GM12874 (cell line): ENCODE results near the gene FSTL4.

Source experiments
- CTCF ChIP-seq: IDR thresholded peaks from 2 replicates; pipeline ENCODE4 v1.5.1; 2011; ENCODE audit warnings: low read depth, mild to moderate bottlenecking, control low read depth, low read length, moderate library complexity; ENCODE audit not compliant: insufficient read depth

The FSTL4 gene

GRCh38 chr5:133434336-133434735, 178.0 kb downstream of the FSTL4 start:
- no peak for TF ChIP-seq CTCF

- TF ChIP-seq CTCF, result no peak
Observed at GRCh38 chr5:133433641-133434040, 178.7 kb downstream of the FSTL4 start.

GRCh38 chr5:133432956-133433532, 179.3 kb downstream of the FSTL4 start:
- TF ChIP-seq CTCF, result no peak

- no peak for TF ChIP-seq CTCF
Observed at GRCh38 chr5:133431326-133431865, 180.9 kb downstream of the FSTL4 start.

GRCh38 chr5:133430095-133430494, 182.2 kb downstream of the FSTL4 start:
- TF ChIP-seq CTCF, result no peak

- TF ChIP-seq CTCF, result no peak
Observed at GRCh38 chr5:133429046-133429445, 183.3 kb downstream of the FSTL4 start.

GRCh38 chr5:133428072-133428660, 184.2 kb downstream of the FSTL4 start:
- TF ChIP-seq CTCF, result no peak
